ENCODE measurements around the gene NOS1AP. TPM values are rescaled to one million over a fixed set of nuclear protein-coding genes. Genes with fewer than 3 reads are reported as not detected.
A peak's percentile ranks its signal among the peaks of the same experiment; 100 is the strongest.
"Not testable (repeated sequence)": the region's sequence is repeated elsewhere in the genome, so short reads cannot be mapped to it uniquely, and the experiment has no call there.

NOS1AP gene
- polyA plus RNA-seq (2013, experiment 1 of 2; ENCODE audit: insufficient read length): 0.33 TPM
- polyA plus RNA-seq (2013, experiment 2 of 2; ENCODE audit: insufficient read length): 0.50 TPM

- peak; percentile 27 for DNase-seq
Measured at GRCh38 chr1:162069334-162070093, at the start of gene NOS1AP. Gene NOS1AP (plus strand): TSS chr1:162069691. CDS start chr1:162070178, 487 bp downstream.

- no peak for DNase-seq
Measured at GRCh38 chr1:162020150-162020549, 49.3 kb upstream of the NOS1AP start.

GRCh38 chr1:162021124-162021523 lies 48.4 kb upstream of the NOS1AP start:
- DNase-seq: no peak

- no peak for DNase-seq
Measured at GRCh38 chr1:162022626-162023025, 46.9 kb upstream of the NOS1AP start.

GRCh38 chr1:162023181-162023546 lies 46.3 kb upstream of the NOS1AP start:
- DNase-seq: no peak

- DNase-seq: peak; percentile 81
Measured at GRCh38 chr1:162023547-162024501, 45.7 kb upstream of the NOS1AP start, which contains the start of gene OLFML2B. Gene OLFML2B (minus strand): TSS chr1:162023869. CDS start chr1:162023430, 439 bp downstream.

- no peak for DNase-seq
Measured at GRCh38 chr1:162025541-162025940, 44.0 kb upstream of the NOS1AP start.

GRCh38 chr1:162026881-162027280 lies 42.6 kb upstream of the NOS1AP start:
- no peak for DNase-seq

- DNase-seq: no peak
Measured at GRCh38 chr1:162028726-162029125, 40.8 kb upstream of the NOS1AP start.

- no peak for DNase-seq
Measured at GRCh38 chr1:162029157-162029556, 40.3 kb upstream of the NOS1AP start.

GRCh38 chr1:162030759-162031280 lies 38.7 kb upstream of the NOS1AP start:
- no peak for DNase-seq

- DNase-seq: no peak
Measured at GRCh38 chr1:162033428-162033827, 36.1 kb upstream of the NOS1AP start.

GRCh38 chr1:162035241-162035640 lies 34.2 kb upstream of the NOS1AP start:
- DNase-seq: peak; percentile 20

GRCh38 chr1:162036163-162036562 lies 33.3 kb upstream of the NOS1AP start:
- DNase-seq: peak; percentile 57

- no peak for DNase-seq
Measured at GRCh38 chr1:162038624-162039023, 30.9 kb upstream of the NOS1AP start.

- no peak for DNase-seq
Measured at GRCh38 chr1:162040001-162040400, 29.5 kb upstream of the NOS1AP start.

- DNase-seq: peak; percentile 22
Measured at GRCh38 chr1:162040657-162041056, 28.8 kb upstream of the NOS1AP start.

- DNase-seq: no peak
Measured at GRCh38 chr1:162042361-162042760, 27.1 kb upstream of the NOS1AP start.

- DNase-seq: no peak
Measured at GRCh38 chr1:162046921-162047320, 22.6 kb upstream of the NOS1AP start.

GRCh38 chr1:162053949-162054348 lies 15.5 kb upstream of the NOS1AP start:
- DNase-seq: not testable (repeated sequence)

GRCh38 chr1:162055062-162055461 lies 14.4 kb upstream of the NOS1AP start:
- DNase-seq: peak; percentile 83

- DNase-seq: peak; percentile 68
Measured at GRCh38 chr1:162056043-162056442, 13.4 kb upstream of the NOS1AP start.

- DNase-seq: no peak
Measured at GRCh38 chr1:162056579-162056978, 12.9 kb upstream of the NOS1AP start.

All from fibroblast of skin of abdomen (primary cell).